CD4-positive, alpha-beta T cell treated with Interleukin-4 for 4 hours (primary cell): ENCODE measurements around the gene CATSPER3.

Experiments
- DNase-seq: peaks from one replicate; pipeline ENCODE4 v3.0.0-alpha.2; 2020

The CATSPER3 gene

DNA sequence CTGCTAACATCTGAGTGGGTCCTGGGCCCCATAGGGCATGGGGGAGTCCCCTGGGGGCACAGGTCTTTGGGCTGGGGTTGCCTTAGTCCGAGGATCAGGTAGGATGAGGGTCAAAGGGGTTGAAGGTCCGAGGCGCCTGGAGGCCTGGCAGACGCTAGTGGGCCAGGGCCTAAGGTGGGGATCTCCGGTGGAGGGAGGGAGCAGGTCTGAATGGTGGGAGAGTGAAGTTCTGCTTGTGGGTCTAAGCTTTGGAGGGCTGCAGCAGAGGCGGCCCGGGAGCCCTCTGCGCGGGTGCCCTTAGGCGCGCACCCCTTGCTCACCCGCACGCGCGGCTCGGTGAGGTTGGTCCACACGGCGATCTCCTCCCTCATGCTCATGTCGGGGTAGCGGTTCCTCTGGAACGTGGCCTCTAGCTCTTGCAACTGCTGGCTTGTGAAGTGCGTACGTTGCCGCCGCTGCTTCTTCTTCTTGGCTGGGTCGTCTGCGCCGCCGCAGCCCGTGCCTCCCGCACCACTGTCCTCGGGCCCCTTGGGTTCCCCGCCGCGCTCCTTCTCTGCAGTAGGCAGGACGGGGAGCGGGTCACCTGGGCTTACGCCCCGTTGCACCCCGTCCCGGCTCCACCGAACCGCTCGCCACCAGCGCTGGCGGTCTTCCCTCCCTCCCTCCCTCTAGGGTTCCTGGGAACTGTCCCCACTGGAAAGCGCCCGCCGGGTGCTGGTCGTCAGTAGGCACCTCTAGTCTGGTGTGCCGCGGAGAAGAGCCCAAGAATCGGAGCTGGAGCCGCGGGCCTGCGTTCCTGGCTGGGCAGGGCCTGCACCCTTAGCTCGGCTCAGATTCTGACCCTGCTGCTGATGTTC is 63.5 kb downstream of the CATSPER3 start:
- no peak for DNase-seq

DNA sequence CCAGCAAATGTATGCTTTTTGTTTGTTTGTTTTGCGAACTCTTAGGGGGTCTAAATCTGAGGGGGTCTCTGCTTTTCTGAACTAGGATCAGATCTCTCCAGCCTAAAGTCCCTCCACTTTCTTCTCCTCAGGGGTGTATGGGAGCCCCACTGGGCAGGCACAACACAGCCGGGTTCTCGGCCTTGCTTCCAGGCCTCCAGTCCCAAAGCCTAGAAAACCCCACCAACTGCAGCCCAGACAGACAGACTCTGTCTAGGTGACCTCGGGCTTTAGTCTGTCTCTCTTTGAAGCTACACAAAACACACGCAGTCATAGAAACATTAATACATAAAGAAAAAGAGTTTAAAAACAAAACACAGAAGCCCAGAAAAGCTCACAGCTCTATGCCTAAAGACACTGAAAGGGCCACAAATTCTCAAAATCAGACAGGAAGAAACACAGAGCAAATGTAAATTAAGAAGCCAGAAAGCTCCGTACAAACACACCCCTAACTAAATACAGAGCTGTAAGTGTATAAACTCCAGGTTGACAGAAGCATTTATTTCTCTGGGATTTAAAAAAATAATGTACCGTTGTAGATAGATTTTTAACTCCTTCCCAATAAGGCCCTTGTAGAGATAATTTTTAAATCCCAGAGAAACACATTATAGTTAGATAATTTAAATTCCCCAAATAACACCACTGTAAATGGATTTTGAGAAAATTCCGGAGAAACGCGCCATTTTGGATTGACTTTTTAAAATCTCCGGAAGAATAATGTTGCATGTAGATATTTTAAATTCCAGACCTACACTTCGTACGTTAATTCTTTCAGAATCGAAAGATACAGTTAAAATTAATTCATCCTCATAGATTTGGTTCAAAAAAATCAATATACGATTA is 64.3 kb downstream of the CATSPER3 start:
- no peak for DNase-seq

DNA sequence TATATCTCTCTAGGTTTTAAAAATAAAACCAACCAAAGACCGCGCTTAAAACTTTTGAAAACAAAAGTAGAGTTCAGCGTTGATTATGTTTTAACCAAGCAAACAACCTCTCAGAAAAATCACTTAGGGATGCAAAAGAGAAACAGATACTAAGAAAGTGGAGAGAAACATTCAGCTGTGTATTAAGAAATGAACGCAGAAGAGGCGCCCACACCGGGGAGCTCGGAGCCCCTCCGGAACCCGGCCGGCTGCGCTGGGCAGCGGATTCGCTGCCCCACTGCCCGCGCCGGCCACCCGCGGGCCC is 64.9 kb downstream of the CATSPER3 start:
- no peak for DNase-seq

DNA sequence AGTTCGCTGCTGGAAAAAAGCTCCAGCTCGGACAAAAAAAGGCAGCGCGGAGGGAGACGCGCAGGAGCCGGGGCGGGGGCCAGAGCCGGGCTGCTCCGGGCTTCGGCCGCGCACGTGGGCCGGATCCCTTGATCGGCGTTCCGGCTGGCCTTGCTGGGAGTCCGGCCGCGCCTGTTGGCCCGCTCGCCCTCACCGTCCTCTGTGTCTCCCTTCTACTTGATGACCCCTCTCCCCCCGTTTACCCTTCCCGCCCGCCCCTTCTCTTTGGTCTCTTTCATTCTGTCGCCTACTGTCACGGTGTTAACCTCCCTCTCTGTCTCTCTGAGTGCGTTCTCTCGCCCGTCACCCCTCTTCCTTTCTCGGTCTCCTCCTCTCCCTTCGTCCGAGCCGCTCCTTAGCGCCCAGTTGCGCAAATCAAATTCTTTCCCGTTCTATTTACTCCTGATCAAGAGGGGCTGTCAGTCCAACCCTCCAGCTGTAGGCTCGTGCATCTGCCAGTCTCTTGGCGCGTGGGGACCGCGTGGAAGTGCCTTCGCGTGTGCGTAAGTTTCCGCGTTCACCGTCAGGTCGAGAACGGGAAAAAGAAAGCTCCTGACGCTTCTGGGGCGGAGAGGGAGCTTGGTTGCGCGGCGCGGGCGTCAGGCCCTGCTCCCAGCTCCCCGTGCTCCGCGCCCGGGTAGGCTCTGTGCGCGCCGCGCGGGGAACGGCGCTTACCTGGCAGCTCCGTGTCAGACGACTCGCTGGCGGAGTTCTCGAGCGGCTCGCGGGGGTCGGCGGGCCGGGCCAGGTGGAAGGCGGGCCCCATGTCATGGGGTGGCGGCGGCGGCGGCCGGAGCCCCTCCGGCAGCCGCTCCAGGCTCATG is 65.5 kb downstream of the CATSPER3 start:
- no peak for DNase-seq

DNA sequence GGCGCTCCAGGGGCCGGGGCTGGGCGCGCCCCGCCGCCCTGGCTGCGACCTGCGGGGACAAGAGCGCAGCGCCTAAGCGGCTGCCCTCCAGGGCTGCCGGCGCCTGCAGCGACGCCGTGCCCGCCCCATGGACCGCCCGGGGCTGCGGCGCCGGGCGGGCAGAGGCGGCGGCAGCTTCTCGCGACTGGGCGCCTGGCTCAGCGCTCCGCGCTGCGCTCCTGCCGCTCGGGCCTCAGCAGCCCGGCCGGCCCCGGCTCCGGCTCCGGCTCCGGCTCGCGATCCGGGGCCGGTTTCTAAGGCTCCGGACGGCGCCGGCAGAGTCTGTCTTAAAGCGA is 66.2 kb downstream of the CATSPER3 start, which contains the start of gene PITX1:
TSS of gene PITX1 (minus strand) at position 328 of the 335 bp plus-strand sequence. CDS start 347 bp downstream, outside the sequence.
- no peak for DNase-seq

DNA sequence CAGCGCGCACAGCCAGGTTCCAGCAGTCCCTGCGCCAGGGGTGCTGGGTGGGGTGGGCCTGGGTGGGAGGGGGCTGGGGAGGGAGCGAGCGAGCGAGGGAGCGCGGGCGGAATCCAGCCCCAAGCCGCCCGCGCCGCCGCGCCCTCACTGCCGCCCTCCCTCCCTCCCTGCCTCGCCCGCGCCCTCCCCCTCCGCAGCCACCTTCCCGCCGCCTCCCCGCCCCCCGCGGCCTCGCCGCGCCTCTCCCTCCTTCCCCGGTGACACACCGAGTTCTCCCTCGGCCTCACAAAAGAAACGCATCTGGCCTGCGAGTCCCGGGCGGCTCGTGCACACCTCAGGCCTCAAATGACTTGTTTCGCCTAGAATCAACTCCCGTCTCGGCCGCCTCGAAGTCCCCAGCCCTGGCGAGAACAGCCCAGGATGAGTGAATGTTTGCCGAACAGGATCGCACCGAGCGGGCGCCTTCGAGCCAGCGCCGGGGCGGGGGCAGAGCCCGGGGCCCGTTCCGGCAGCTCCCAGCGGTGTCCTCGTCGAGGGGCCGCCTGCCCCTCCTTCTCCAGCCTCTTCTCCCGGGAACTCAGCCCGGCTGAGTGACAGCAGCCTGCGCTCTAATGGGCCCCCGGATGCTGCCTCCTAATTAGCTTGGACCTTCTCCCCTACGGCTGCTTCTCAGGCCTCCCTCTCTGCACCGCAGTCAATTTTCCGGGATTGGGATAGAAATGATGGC is 66.7 kb downstream of the CATSPER3 start:
- DNase-seq = no peak

DNA sequence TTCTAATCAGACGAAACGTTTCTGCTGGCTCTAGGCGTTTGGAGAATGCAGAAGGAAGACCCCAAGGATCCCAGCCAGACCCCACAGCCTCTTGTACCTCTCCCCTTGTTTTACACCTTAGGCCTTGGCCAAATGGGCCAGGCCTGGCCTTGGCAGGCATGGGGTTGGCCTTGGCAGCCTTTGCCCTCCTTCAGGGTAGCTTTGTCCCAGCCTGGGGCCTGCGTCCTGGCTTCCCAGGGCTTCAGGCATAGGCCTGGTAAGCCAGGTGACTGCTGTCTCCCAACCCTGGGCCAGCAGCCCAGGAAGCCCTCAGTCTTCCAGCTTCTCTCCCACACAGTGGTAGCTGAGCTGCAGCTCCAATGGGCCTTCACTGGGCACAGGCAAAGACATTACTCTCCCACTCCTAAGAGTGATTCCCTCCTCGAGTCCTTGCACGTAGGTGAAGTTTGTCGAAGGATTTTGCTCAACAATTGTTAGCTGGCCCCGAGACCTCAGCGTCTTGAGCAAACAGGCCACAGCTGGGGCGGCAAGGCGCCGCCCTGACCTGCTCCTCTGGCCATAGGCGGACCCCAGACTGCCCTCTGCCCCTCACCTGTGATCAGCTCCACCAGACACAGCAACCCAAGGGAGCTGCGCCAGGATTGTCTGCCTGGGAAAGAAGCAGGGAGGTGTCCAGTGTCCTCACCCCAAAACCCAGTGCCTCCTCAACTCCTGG is 67.4 kb downstream of the CATSPER3 start:
- no peak for DNase-seq

DNA sequence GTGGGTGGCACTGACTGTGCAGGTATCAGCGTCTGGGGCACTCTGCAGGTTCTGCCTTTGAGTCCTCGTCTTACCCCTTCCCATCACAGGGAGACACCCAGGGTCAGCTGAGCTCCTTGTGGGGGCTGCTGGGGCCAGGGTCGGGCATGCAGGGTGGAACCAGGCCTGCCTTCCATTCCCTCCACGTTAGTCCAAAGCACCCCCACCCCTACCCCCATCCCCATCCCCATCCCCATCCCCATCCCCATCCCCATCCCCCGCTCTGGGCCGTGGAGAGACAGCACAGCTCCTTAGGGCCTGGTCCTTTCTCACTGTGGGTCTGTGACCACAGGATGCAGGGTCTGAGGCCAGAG is 67.9 kb downstream of the CATSPER3 start:
- no peak for DNase-seq

DNA sequence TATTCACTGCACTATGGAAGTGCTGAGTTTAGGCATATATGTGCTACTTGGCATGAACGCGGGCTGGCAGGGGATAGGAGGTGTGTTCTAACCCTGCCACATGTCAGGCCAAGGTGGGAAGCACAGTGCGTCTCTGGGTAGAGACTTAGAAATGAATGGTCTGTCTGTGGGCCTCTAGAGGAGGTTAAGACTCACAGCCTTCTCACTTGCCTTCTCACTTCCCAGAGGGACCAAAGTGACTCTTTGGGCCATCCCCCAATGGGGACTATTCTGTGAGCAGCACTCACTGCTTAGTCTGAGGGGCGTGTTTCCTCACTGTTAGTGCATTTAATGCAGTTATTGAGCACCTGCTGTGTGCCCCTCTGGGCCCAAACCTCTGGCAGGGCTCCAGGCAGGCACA is 68.7 kb downstream of the CATSPER3 start:
- DNase-seq = no peak

DNA sequence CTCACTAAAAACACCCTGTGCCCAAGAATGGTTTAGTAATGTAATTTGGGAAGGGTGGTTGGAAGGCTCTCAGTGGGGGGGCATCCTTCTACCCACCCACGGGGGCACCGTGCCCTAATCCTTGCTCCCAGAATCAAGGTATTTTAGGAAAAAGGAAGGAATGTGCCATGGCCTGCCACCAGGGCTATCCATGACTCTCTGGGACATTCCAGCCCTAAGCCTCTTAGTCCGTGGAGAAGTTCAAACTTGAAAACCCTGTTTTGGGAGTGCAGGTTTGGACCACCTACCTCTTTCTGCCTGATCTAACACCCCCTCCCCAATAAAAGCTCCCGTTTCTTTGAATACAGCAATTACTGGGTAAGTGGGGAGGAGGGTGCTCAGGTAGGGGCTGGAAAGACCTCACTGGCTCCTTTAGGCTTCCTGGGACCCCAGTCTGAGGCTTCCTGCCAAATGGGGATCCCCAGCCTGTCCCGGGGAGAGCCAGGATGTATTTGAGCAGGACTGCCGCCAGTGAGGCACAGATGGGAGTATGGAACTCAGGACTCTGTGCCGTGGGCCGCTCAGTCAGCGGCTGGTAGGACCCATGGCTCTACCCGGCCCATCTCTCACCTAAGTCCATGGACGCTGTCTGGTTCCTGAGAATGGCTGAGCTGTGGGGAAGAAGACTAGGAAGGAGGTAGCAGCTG is 70.0 kb downstream of the CATSPER3 start:
- no peak for DNase-seq

DNA sequence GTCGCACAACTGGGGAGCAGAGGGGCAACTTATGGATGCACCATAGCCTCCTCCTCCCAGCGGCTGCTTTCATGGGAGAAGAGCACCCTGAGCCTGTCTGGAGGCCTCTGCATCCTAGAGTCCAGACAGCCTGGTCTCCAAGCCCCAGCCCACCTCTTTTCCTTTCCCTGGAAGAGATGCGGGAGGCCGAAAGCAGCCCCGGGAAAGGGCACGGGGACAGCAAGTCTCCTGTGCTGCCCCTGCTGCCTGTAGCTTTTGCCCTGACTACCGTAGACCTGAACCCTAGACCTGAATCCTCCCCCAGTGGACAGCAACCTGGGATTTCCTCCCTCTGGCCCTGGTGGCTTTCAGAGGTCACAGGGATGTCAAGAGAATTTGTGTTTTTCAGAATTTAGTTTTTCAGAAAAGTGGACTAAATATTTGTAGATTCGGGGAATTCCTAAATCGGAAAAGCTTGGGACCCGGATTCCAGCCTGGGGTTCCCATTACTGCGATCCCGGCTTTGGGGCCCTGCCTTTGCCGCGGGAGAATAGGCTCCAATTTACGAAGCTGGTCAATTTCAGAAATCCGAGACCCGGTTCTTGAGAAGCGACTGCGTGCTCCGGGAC is 70.6 kb downstream of the CATSPER3 start:
- no peak for DNase-seq

DNA sequence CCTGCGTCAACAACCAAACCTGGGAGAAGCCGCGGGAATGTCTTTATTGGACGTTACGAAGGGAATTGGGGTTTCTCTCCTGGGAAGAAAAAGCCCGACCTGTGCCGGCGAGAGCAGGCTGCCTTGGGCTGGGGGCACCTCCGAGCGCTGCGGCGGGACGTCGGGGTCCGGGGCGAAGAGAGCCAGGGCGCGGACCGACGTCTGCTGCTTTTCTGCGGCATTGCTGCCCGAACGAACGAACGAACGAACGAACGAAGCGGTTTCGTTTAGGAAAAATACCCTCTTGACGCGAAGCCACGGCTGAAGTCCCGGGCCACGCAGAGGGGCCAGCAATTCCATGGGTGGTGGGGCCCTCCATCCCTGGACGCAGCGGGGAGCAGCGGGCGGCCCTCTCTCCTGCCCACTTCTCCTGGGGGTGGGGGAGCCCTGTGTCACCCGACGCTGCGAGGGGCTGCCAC is 71.1 kb downstream of the CATSPER3 start:
- DNase-seq = no peak

DNA sequence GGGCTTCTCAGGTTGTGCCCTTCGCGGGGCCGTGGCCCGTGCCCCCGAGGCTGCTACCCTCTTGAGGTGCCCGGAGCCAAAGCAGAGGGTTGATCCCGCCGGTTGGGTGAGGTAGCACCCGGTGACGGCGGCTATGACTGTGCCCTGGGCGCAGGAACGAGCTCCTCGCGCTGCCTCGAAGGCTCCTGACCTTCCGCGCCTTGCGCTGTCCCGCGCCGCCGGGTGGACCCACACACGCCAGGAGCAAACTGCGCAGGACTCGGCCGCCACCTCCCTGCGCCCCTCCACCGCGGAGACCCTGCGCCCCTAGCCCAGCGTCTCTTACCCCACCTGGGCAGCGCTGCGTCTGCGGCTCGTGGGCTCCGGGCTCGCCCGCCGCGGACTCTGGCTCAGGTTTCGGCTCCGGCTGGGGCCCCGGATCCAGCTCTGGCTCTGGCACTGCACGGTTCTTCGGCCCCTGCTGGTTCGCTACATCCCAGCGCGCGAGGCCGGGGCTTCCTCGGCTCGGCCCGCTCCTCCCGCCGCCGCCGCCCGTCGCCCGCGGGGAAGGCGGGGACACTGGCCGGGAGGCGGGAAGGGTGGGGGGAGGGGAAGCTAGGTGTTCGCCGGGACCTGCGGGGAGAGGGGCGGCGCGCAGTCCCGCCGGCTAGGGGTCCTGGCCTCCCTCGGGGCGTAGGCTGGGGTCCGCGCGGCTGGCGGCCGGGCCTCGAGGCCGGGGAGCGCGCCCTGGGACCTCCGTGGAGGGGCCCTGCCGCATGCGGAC is 71.7 kb downstream of the CATSPER3 start:
- DNase-seq = no peak

DNA sequence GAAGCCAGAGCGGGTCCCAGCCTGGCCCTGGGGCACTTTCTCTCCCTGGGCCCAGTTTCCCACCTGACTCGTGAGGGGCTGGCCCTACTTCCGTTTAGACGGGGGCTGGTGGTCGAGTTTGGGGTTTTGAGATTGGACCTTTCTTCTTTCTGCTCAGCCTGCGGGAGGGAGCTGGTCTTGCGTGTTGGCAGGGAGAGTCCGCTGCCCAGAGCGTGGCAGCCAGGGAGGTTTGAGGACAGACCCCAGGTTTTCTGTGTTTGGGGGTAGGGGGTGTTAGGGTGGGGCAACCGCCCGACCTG is 72.3 kb downstream of the CATSPER3 start:
- no peak for DNase-seq

DNA sequence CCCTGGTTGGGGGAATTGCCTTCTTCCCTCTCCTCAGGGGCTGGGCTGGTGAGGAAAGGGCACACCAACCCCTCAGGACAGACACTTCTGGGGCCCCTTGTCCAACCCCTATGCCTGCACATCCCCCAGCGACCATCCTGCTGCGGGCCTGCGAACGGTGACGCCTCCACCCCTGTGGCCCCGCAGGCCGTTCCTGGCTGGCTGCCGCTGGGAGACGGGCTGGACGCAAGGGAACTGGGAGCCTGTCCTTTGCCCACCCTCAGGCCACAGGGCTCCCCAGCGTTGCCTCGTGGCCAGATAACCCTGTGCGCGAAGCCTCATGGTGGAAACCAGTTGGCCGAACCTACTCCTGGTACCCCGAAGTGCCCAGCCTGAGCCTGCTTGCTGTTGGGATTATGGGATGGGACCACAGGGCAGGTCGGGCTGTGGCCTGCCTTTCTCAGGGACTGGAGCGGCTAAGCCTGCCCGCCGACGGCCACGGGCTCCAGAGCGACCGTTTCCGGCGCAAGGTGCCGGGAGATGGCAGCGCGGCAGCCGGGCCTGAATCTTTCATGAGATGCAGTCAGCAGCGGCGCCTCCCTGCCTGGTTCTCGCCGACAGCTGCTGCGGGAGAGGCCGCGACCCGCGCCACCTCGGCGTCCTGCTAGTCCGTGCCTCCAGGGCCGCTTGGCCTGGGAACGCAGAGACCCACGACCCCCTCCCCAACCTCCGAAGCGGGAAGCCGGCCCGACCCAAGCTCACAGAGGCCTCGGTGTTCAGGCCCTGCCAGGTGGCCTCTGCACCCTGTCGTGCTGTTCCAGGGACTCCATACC is 72.8 kb downstream of the CATSPER3 start:
- DNase-seq = no peak

DNA sequence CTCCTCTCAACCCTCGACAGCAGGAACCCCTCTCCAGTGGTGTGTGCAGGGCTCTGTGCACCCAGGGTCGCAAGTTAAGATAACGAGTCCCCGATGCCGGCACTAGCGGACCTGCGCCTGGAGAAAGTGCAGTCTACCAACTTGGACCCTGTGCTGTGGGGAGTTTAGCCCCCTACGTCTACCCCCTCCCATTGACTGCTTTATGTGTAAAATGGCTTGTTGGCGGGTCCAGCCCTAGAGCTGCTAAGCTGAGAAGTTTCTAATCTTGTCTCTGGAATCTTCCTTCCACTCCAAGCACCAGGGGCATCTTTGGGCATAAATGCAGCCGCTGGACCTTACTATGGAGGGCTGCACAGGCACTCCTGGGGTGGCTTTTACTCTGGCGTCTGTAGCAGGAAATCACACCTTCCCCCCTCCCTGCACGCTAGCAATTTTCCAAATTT is 73.5 kb downstream of the CATSPER3 start:
- no peak for DNase-seq

DNA sequence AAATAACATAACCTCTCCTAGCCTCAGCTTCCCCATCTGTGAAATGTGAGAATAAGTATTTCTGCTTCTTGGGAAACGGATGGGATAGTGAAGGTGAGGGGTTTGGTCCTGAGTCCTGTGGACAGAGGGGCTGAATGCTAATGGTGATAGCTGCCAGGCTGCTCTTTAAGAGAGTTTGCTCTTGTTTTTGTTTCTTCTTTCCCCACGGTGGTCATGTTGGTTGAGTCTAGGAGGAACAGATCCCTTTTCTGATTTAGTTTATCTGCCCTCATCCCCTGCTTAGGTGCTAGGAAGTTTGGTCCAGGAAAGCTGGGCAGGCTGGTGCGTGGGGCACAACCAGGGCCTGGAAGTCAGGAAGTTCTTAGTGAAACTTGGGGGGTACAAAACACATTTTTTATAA is 74.0 kb downstream of the CATSPER3 start:
- DNase-seq = no peak

DNA sequence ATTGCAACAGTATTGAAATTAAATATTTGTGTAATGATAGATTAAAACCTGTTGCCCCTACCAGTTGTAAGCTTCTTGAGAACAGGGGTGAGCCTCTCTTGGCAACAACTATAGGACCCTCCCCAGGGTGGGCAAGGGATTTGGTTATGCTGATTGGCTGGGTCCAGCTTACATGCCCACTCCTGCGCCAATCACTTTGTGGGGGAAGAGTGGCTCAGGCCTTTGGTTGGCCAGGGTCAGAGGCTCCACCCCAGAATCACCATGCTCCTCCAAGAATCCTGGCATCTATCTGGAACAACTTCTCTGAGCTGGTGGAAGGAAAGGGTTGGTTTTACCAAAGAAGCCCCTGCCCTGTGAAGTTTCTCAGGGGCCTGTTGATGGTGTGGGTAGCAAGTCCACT is 74.9 kb downstream of the CATSPER3 start:
- no peak for DNase-seq

DNA sequence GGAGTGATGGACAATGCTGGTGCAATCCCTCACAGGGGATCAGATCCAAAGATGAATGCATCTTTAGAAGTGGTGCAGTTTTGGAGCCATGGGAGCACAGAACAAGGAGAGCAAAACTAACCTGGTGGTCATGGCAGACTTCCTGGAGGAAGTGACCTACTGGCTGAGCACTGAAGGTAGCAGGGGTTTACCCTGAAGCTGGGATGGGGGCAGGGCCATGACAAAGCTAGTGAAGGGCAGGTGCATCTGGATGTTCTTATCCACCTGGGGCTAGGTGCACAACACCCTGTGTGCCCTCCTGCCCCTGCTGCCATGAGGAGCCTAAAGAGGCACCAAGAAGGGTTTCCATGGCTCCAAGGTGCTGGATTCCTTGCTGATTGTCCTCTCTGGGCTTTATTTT is 77.8 kb downstream of the CATSPER3 start:
- no peak for DNase-seq
